WTC11 (cell line): ENCODE results near the gene PRKN.

ENCODE experiments used
- CTCF ChIP-seq: fragments of 200-600 bp; IDR thresholded peaks from 2 replicates; pipeline ENCODE4 v1.8.0; 2022; ENCODE audit warnings: antibody characterized with exemption
- ELF4 ChIP-seq: sonication (generic); formaldehyde crosslinking; IDR thresholded peaks from 2 replicates; pipeline ENCODE4 v1.8.1; 2022; ENCODE audit warnings: low read depth, mild to moderate bottlenecking, moderate library complexity, missing genetic modification reagents
- FOXK1 ChIP-seq: sonication (generic); formaldehyde crosslinking; IDR thresholded peaks from 2 replicates; pipeline ENCODE4 v1.8.0; 2022; ENCODE audit warnings: mild to moderate bottlenecking, moderate library complexity, missing genetic modification reagents
- GRHL2 ChIP-seq: fragments of 250-450 bp; sonication (Bioruptor Pico); IDR thresholded peaks from 2 replicates; pipeline ENCODE4 v1.8.0; 2022; ENCODE audit warnings: mild to moderate bottlenecking, moderate library complexity; ENCODE audit not compliant: insufficient replicate concordance, severe bottlenecking
- NR2C2 ChIP-seq: sonication (generic); formaldehyde crosslinking; IDR thresholded peaks from 2 replicates; pipeline ENCODE4 v1.8.0; 2022; ENCODE audit warnings: mild to moderate bottlenecking, missing genetic modification reagents
- PREB ChIP-seq: sonication (generic); formaldehyde crosslinking; IDR thresholded peaks from 2 replicates; pipeline ENCODE4 v1.8.1; 2022; ENCODE audit warnings: mild to moderate bottlenecking, missing genetic modification reagents, moderate library complexity, borderline replicate concordance
- PRRX2 ChIP-seq: fragments of 250-450 bp; sonication (Bioruptor Pico); IDR thresholded peaks from 2 replicates; pipeline ENCODE4 v1.8.0; 2021; ENCODE audit warnings: mild to moderate bottlenecking
- TCF7 ChIP-seq: sonication (generic); formaldehyde crosslinking; IDR thresholded peaks from 2 replicates; pipeline ENCODE4 v1.8.0; 2022; ENCODE audit warnings: mild to moderate bottlenecking, low read depth, missing genetic modification reagents, moderate library complexity
- USF1 ChIP-seq: sonication (generic); formaldehyde crosslinking; IDR thresholded peaks from 2 replicates; pipeline ENCODE4 v1.8.0; 2022; ENCODE audit warnings: mild to moderate bottlenecking, missing genetic modification reagents
- ZBTB21 ChIP-seq: sonication (generic); formaldehyde crosslinking; IDR thresholded peaks from 2 replicates; pipeline ENCODE4 v1.8.1; 2023; ENCODE audit warnings: mild to moderate bottlenecking, missing genetic modification reagents, borderline replicate concordance
- ZNF425 ChIP-seq: fragments of 250-450 bp; sonication (Bioruptor Pico); conservative IDR thresholded peaks from 2 replicates; pipeline ENCODE4 v1.9.0; 2021; ENCODE audit warnings: mild to moderate bottlenecking

- no peak for TF ChIP-seq ZNF425 (CRISPR knock-in tag)
- TF ChIP-seq CTCF = no peak
- no peak for TF ChIP-seq PRRX2 (CRISPR knock-in tag)
- TF ChIP-seq FOXK1 (CRISPR knock-in tag) = no peak
- no peak for TF ChIP-seq USF1 (CRISPR knock-in tag)
- no peak for TF ChIP-seq NR2C2 (CRISPR knock-in tag)
- no peak for TF ChIP-seq GRHL2 (CRISPR knock-in tag)
- TF ChIP-seq PREB = no peak
- no peak for TF ChIP-seq ZBTB21 (CRISPR knock-in tag)
- no peak for TF ChIP-seq TCF7
- TF ChIP-seq ELF4 (CRISPR knock-in tag) = no peak
Observed at GRCh38 chr6:161716176-161716575, 1011.4 kb downstream of the PRKN start.
